ENCODE measurements around the gene VSTM5. TPM values are rescaled to one million over a fixed set of nuclear protein-coding genes. Genes with fewer than 3 reads are reported as not detected.

Gene VSTM5
- total RNA-seq, 1 experiment from 2014 or later, result 0.35 TPM

DNA sequence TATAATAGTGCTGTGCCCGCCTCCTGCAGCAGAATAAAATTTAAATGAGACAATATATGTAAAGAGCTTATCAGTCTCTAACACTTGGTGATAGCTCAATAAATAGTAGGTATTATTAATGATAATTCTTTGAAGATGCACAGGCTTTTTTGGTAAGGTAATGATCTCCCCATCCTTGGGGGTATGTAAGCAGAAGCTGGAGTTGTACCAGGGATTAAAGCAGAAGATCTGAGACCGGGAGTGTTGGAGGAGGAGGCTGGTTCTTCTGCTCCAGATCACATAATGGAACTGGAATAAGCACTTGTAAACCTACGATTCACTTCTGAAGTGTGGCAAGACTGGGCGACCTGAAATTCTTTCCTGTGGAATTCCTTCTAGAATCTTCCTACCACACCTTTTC is 8.4 kb downstream of the VSTM5 start (continued):
- TF ChIP-seq, protein P1, sequence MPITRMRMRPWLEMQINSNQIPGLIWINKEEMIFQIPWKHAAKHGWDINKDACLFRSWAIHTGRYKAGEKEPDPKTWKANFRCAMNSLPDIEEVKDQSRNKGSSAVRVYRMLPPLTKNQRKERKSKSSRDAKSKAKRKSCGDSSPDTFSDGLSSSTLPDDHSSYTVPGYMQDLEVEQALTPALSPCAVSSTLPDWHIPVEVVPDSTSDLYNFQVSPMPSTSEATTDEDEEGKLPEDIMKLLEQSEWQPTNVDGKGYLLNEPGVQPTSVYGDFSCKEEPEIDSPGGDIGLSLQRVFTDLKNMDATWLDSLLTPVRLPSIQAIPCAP (CRISPR knock-in tag; IDR thresholded peaks at IDR 0.05), result no peak
- TF ChIP-seq, protein P2, sequence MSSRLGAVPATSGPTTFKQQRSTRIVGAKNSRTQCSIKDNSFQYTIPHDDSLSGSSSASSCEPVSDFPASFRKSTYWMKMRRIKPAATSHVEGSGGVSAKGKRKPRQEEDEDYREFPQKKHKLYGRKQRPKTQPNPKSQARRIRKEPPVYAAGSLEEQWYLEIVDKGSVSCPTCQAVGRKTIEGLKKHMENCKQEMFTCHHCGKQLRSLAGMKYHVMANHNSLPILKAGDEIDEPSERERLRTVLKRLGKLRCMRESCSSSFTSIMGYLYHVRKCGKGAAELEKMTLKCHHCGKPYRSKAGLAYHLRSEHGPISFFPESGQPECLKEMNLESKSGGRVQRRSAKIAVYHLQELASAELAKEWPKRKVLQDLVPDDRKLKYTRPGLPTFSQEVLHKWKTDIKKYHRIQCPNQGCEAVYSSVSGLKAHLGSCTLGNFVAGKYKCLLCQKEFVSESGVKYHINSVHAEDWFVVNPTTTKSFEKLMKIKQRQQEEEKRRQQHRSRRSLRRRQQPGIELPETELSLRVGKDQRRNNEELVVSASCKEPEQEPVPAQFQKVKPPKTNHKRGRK (CRISPR knock-in tag; IDR thresholded peaks at IDR 0.05; ENCODE audit: borderline replicate concordance), result no peak
- TF ChIP-seq, protein P3, sequence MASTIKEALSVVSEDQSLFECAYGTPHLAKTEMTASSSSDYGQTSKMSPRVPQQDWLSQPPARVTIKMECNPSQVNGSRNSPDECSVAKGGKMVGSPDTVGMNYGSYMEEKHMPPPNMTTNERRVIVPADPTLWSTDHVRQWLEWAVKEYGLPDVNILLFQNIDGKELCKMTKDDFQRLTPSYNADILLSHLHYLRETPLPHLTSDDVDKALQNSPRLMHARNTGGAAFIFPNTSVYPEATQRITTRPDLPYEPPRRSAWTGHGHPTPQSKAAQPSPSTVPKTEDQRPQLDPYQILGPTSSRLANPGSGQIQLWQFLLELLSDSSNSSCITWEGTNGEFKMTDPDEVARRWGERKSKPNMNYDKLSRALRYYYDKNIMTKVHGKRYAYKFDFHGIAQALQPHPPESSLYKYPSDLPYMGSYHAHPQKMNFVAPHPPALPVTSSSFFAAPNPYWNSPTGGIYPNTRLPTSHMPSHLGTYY (CRISPR knock-in tag; IDR thresholded peaks at IDR 0.05), result no peak
- no peak for TF ChIP-seq JUN (CRISPR knock-in tag; IDR thresholded peaks at IDR 0.05)
- TF ChIP-seq, protein P4, sequence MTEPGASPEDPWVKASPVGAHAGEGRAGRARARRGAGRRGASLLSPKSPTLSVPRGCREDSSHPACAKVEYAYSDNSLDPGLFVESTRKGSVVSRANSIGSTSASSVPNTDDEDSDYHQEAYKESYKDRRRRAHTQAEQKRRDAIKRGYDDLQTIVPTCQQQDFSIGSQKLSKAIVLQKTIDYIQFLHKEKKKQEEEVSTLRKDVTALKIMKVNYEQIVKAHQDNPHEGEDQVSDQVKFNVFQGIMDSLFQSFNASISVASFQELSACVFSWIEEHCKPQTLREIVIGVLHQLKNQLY (CRISPR knock-in tag; IDR thresholded peaks at IDR 0.05), result no peak
- no peak for TF ChIP-seq ZNF121 (CRISPR knock-in tag; IDR thresholded peaks at IDR 0.05)
- TF ChIP-seq ZBTB21 (CRISPR knock-in tag; IDR thresholded peaks at IDR 0.05; ENCODE audit: borderline replicate concordance), result no peak

DNA sequence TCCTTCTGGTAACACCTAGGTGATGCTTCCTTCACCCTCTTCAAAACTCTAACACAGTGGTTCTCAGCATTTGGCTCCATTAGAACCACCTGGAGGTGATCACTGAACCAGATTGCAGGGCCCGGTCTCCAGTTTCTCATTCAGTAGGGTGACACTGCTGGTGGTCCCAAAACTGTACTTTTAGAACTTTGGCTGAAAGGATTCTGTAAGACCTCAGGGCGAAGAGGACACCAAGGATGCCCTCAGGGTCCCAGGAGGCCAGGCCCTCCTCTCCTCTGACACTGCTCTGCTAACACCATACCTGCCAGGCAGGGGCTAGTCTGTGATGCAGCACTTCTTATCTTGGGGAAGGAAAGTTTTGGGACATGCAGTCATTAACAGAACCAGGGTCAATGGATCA is 9.0 kb downstream of the VSTM5 start:
- Mint-ChIP-seq H3K27me3 (ENCODE audit: low read depth) (no peaks in the 10 kb centered on the region), H3K4me1 (peaks cover 2% of the 10 kb centered on the region; the same call in 1 of the 2 replicates), H3K27ac (no peak overlapping the region), H3K4me3 (no peak overlapping the region), H3K36me3 (no peaks in the 10 kb centered on the region), H3K9me3 (no peaks in the 10 kb centered on the region)
- ChIA-PET POLR2A (no interaction called here), CTCF (no interaction called here)
- DNase-seq (ENCODE audit: low spot score) (no peak), ATAC-seq (no peak)
- TF ChIP-seq ELF4 (CRISPR knock-in tag; IDR thresholded peaks at IDR 0.05; ENCODE audit: low read depth), result no peak
- no peak for TF ChIP-seq ZNF121 (CRISPR knock-in tag; IDR thresholded peaks at IDR 0.05)
- no peak for TF ChIP-seq SP1 (CRISPR knock-in tag; conservative IDR thresholded peaks at IDR 0.05)

DNA sequence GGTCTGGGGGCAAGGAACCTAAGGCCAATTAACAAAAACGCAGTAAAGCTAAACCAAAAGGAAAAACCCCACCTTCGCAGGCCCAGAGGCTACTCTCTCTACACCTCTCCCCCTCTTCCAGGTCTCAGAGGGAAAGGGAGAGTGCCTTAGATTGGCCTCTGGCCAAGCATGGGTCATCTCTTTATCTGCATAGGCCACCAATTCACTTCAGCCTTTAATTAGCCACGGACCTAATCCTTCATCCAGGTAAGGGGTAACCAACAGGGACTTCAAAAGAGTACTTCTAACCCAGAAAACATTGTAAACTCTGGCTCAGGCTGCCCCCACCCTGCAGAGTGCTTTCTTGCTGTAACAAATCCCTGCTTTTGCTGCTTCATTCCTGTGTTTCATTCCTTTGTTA is 9.4 kb downstream of the VSTM5 start:
- CTCF ChIA-PET, result no interaction called here
- no peak overlapping the region for H3K27ac Mint-ChIP-seq
- H3K4me3 Mint-ChIP-seq, result no peak overlapping the region
- no peaks in the 10 kb centered on the region for H3K27me3 Mint-ChIP-seq (ENCODE audit: low read depth)
- POLR2A ChIA-PET, result no interaction called here
- H3K9me3 Mint-ChIP-seq, result no peaks in the 10 kb centered on the region
- ATAC-seq (no peak), DNase-seq (ENCODE audit: low spot score) (no peak)
- peaks cover 2% of the 10 kb centered on the region; the same call in 1 of the 2 replicates for H3K4me1 Mint-ChIP-seq
- H3K36me3 Mint-ChIP-seq, result no peaks in the 10 kb centered on the region
- TF ChIP-seq OVOL2 (CRISPR knock-in tag; IDR thresholded peaks at IDR 0.05; ENCODE audit: borderline replicate concordance), result no peak
- TF ChIP-seq, protein P3 (CRISPR knock-in tag; IDR thresholded peaks at IDR 0.05), result no peak
- TF ChIP-seq, protein P5, sequence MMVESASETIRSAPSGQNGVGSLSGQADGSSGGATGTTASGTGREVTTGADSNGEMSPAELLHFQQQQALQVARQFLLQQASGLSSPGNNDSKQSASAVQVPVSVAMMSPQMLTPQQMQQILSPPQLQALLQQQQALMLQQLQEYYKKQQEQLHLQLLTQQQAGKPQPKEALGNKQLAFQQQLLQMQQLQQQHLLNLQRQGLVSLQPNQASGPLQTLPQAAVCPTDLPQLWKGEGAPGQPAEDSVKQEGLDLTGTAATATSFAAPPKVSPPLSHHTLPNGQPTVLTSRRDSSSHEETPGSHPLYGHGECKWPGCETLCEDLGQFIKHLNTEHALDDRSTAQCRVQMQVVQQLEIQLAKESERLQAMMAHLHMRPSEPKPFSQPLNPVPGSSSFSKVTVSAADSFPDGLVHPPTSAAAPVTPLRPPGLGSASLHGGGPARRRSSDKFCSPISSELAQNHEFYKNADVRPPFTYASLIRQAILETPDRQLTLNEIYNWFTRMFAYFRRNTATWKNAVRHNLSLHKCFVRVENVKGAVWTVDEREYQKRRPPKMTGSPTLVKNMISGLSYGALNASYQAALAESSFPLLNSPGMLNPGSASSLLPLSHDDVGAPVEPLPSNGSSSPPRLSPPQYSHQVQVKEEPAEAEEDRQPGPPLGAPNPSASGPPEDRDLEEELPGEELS (CRISPR knock-in tag; IDR thresholded peaks at IDR 0.05), result no peak
- TF ChIP-seq, protein P6, sequence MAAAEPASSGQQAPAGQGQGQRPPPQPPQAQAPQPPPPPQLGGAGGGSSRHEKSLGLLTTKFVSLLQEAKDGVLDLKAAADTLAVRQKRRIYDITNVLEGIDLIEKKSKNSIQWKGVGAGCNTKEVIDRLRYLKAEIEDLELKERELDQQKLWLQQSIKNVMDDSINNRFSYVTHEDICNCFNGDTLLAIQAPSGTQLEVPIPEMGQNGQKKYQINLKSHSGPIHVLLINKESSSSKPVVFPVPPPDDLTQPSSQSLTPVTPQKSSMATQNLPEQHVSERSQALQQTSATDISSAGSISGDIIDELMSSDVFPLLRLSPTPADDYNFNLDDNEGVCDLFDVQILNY (CRISPR knock-in tag; IDR thresholded peaks at IDR 0.05), result no peak
- TF ChIP-seq CREM (CRISPR knock-in tag; IDR thresholded peaks at IDR 0.05), result no peak
- TF ChIP-seq RELA (CRISPR knock-in tag; IDR thresholded peaks at IDR 0.05; ENCODE audit: borderline replicate concordance), result no peak
- TF ChIP-seq ZNF423 (CRISPR knock-in tag; IDR thresholded peaks at IDR 0.05), result no peak
- TF ChIP-seq, protein P7, sequence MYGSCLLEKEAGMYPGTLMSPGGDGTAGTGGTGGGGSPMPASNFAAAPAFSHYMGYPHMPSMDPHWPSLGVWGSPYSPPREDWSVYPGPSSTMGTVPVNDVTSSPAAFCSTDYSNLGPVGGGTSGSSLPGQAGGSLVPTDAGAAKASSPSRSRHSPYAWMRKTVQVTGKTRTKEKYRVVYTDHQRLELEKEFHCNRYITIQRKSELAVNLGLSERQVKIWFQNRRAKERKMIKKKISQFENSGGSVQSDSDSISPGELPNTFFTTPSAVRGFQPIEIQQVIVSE (CRISPR knock-in tag; IDR thresholded peaks at IDR 0.05; ENCODE audit: borderline replicate concordance), result no peak
- no peak for TF ChIP-seq ZNF416 (CRISPR knock-in tag; IDR thresholded peaks at IDR 0.05)
- no peak for TF ChIP-seq ZBTB21 (CRISPR knock-in tag; IDR thresholded peaks at IDR 0.05; ENCODE audit: borderline replicate concordance)
- no peak for TF ChIP-seq JUN (CRISPR knock-in tag; IDR thresholded peaks at IDR 0.05)
- no peak for TF ChIP-seq SOX15 (CRISPR knock-in tag; IDR thresholded peaks at IDR 0.05)
- no peak for TF ChIP-seq JAZF1 (CRISPR knock-in tag; IDR thresholded peaks at IDR 0.05)
- no peak for TF ChIP-seq GRHL2 (CRISPR knock-in tag; IDR thresholded peaks at IDR 0.05; ENCODE audit: insufficient replicate concordance, severe bottlenecking)
- no peak for TF ChIP-seq PRRX2 (CRISPR knock-in tag; IDR thresholded peaks at IDR 0.05)

Measured in WTC11 (cell line).